Measurements from ENCODE around the gene PRKCZ. TPM values are rescaled to one million over a fixed set of nuclear protein-coding genes. Genes with fewer than 3 reads are reported as not detected.

Gene PRKCZ
- total RNA-seq, 1 donor = 2.6 TPM

GRCh38 chr1:2072109-2072806 lies 22.0 kb downstream of the PRKCZ start:
- no peak for DNase-seq (ENCODE audit: low read depth)
- no peak for TF ChIP-seq CTCF (IDR thresholded peaks at IDR 0.05; ENCODE audit: insufficient read depth, low read depth, low read length)
- no peak overlapping the region for H3K4me3 ChIP-seq (ENCODE audit: low read depth, low read length)

GRCh38 chr1:2072891-2073290 lies 22.7 kb downstream of the PRKCZ start:
- no peak for DNase-seq (ENCODE audit: low read depth)
- H3K4me3 ChIP-seq (ENCODE audit: low read depth, low read length) = no peak overlapping the region
- no peak for TF ChIP-seq CTCF (IDR thresholded peaks at IDR 0.05; ENCODE audit: insufficient read depth, low read depth, low read length)

GRCh38 chr1:2073382-2074230 lies 23.4 kb downstream of the PRKCZ start:
- no peak for TF ChIP-seq CTCF (IDR thresholded peaks at IDR 0.05; ENCODE audit: insufficient read depth, low read depth, low read length)
- H3K4me3 ChIP-seq (ENCODE audit: low read depth, low read length) = peak overlapping the region; percentile 52
- peak; percentile 48 for DNase-seq (ENCODE audit: low read depth)

GRCh38 chr1:2074396-2074795 lies 24.2 kb downstream of the PRKCZ start:
- no peak for DNase-seq (ENCODE audit: low read depth)
- H3K4me3 ChIP-seq (ENCODE audit: low read depth, low read length) = no peak overlapping the region
- TF ChIP-seq CTCF (IDR thresholded peaks at IDR 0.05; ENCODE audit: insufficient read depth, low read depth, low read length) = no peak

GRCh38 chr1:2074944-2075740 lies 24.9 kb downstream of the PRKCZ start:
- peak; percentile 3 for DNase-seq (ENCODE audit: low read depth)

More at GRCh38 chr1:2074944-2075740, 24.9 kb downstream of the PRKCZ start:
- H3K4me3 ChIP-seq (ENCODE audit: low read depth, low read length) = no peak overlapping the region
- TF ChIP-seq CTCF (IDR thresholded peaks at IDR 0.05; ENCODE audit: insufficient read depth, low read depth, low read length) = no peak

Data from fibroblast of villous mesenchyme (primary cell).